Measurements from ENCODE around the gene PDRG1. TPM values are rescaled to one million over a fixed set of nuclear protein-coding genes. Genes with fewer than 3 reads are reported as not detected.

Gene PDRG1
- total RNA-seq, 1 donor: 3.0 TPM

DNA sequence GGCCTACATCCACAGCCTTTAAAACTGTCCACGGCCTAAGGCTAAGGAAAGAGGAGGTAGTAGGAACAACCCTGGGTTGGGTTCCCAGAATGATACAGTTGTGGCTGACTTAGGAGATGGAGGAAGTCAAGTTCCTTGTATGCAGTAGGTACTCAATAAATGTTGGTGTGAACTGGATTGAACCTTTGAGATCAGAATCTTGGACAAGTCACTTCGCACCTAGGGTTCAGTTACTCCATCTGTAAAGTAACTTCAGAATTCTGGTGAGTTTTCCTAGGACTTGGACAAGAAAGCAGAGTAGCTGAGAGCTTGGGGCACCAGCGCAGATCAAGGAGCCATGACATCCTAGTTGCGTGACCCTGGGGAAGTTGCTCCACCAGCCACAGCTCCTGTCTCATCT lies 25.2 kb upstream of the PDRG1 start:
- TF ChIP-seq, protein P1, sequence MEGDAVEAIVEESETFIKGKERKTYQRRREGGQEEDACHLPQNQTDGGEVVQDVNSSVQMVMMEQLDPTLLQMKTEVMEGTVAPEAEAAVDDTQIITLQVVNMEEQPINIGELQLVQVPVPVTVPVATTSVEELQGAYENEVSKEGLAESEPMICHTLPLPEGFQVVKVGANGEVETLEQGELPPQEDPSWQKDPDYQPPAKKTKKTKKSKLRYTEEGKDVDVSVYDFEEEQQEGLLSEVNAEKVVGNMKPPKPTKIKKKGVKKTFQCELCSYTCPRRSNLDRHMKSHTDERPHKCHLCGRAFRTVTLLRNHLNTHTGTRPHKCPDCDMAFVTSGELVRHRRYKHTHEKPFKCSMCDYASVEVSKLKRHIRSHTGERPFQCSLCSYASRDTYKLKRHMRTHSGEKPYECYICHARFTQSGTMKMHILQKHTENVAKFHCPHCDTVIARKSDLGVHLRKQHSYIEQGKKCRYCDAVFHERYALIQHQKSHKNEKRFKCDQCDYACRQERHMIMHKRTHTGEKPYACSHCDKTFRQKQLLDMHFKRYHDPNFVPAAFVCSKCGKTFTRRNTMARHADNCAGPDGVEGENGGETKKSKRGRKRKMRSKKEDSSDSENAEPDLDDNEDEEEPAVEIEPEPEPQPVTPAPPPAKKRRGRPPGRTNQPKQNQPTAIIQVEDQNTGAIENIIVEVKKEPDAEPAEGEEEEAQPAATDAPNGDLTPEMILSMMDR (IDR thresholded peaks at IDR 0.05; ENCODE audit: insufficient read depth, low read length): no peak
- no peak for DNase-seq (ENCODE audit: low read depth)

GRCh38 chr20:31975874-31976273 lies 24.0 kb upstream of the PDRG1 start:
- no peak overlapping the region for H3K4me3 ChIP-seq (ENCODE audit: low read depth, low read length)
- TF ChIP-seq, protein P1 (IDR thresholded peaks at IDR 0.05; ENCODE audit: insufficient read depth, low read length): no peak
- no peak for DNase-seq (ENCODE audit: low read depth)

More for the DNA sequence above, 25.2 kb upstream of the PDRG1 start:
- no peak overlapping the region for H3K4me3 ChIP-seq (ENCODE audit: low read depth, low read length)

GRCh38 chr20:31974951-31975487 lies 23.2 kb upstream of the PDRG1 start:
- TF ChIP-seq, protein P1 (IDR thresholded peaks at IDR 0.05; ENCODE audit: insufficient read depth, low read length): no peak
- DNase-seq (ENCODE audit: low read depth): no peak
- H3K4me3 ChIP-seq (ENCODE audit: low read depth, low read length): no peak overlapping the region

DNA sequence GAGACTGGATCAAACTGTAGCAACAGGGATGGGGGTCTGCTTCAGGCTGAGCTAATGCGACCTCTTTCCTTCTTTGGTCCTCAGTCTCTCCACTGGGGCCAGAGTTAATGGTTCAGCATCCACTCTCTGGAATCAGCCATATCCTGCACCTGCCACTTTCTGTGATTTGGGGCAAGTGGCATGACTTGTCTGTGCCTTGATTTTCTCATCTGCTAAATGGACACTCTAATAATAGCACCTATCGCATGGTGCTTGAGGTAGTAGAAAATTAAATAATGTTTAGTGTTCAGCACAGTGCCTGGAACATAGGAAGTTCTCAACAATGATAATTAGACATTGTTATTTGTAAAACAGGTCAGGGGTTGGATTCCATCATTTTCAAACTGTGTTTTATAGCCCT lies 22.4 kb upstream of the PDRG1 start:
- DNase-seq (ENCODE audit: low read depth): no peak
- no peak overlapping the region for H3K4me3 ChIP-seq (ENCODE audit: low read depth, low read length)
- TF ChIP-seq, protein P1 (IDR thresholded peaks at IDR 0.05; ENCODE audit: insufficient read depth, low read length): no peak

- no peak for DNase-seq (ENCODE audit: low read depth)
- no peak overlapping the region for H3K4me3 ChIP-seq (ENCODE audit: low read depth, low read length)
- TF ChIP-seq, protein P1 (IDR thresholded peaks at IDR 0.05; ENCODE audit: insufficient read depth, low read length): no peak
Measured at GRCh38 chr20:31972471-31973021, 20.7 kb upstream of the PDRG1 start.

DNA sequence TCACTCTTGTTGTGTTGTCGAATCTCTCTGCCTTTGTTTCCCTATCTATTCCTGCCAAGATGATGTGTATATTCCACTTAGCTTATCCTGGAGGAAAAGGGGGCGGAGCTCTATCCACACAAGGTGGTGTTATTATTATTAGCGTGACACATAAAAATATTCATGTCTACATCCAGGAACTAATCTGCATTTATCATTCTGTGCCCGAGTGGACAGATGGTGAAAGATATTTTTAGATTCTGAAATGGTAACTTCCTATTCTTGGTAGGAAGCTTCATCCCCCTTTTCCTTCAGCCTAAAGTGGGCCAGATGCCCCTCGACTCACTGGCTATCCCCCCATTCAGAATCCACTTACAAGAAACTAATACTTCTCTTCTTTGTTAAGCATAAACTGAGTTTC lies 18.1 kb upstream of the PDRG1 start:
- DNase-seq (ENCODE audit: low read depth): no peak
- TF ChIP-seq, protein P1 (IDR thresholded peaks at IDR 0.05; ENCODE audit: insufficient read depth, low read length): no peak
- H3K4me3 ChIP-seq (ENCODE audit: low read depth, low read length): no peak overlapping the region
